ENCODE results near the gene PIH1D2.
A peak's percentile ranks its signal among the peaks of the same experiment; 100 is the strongest.

PIH1D2 gene

GRCh38 chr11:112113539-112114457 lies 40.0 kb upstream of the PIH1D2 start:
- Histone ChIP-seq H3K27ac (ENCODE audit: low read depth, low read length) (no peak overlapping the region), H4K20me1 (ENCODE audit: low read depth, low read length) (no peaks in the 10 kb centered on the region), H3K36me3 (ENCODE audit: low read length) (no peaks in the 10 kb centered on the region), H2AFZ (ENCODE audit: low read depth, low read length, severe bottlenecking) (no peak overlapping the region), H3K9me3 (ENCODE audit: insufficient read depth, low read length) (no peaks in the 10 kb centered on the region), H3F3A (ENCODE audit: insufficient read depth) (no peaks in the 10 kb centered on the region), H3K9ac (ENCODE audit: low read length) (no peak overlapping the region), H3K79me2 (ENCODE audit: insufficient read depth, low read length) (no peaks in the 10 kb centered on the region), H3K27me3 (ENCODE audit: low read length) (no peaks in the 10 kb centered on the region), H3K4me3 (ENCODE audit: insufficient read depth, low read length, poor library complexity, severe bottlenecking) (no peak overlapping the region), H3K9me2 (replicated peaks; ENCODE audit: insufficient read depth, low read length) (no peaks in the 10 kb centered on the region), H3K4me2 (ENCODE audit: low read depth, low read length, poor library complexity, severe bottlenecking) (peak overlapping the region; percentile 10)
- TF ChIP-seq CTCF (IDR thresholded peaks at IDR 0.05; ENCODE audit: insufficient read depth, low read length, poor library complexity, severe bottlenecking) (peak; percentile 51), EZH2phosphoT487 (conservative IDR thresholded peaks at IDR 0.05; ENCODE audit: low read length) (no peak)

GRCh38 chr11:112106070-112106469 lies 32.3 kb upstream of the PIH1D2 start:
- no peak overlapping the region for H3K4me3 ChIP-seq (ENCODE audit: insufficient read depth, low read length, poor library complexity, severe bottlenecking)
- H3K79me2 ChIP-seq (ENCODE audit: insufficient read depth, low read length), result no peaks in the 10 kb centered on the region
- no peak for TF ChIP-seq CTCF (IDR thresholded peaks at IDR 0.05; ENCODE audit: insufficient read depth, low read length, poor library complexity, severe bottlenecking)
- TF ChIP-seq EZH2phosphoT487 (conservative IDR thresholded peaks at IDR 0.05; ENCODE audit: low read length), result no peak
- H4K20me1 ChIP-seq (ENCODE audit: low read depth, low read length), result no peaks in the 10 kb centered on the region
- H3K27me3 ChIP-seq (ENCODE audit: low read length), result no peaks in the 10 kb centered on the region
- no peak overlapping the region for H3K4me2 ChIP-seq (ENCODE audit: low read depth, low read length, poor library complexity, severe bottlenecking)
- H3K9me3 ChIP-seq (ENCODE audit: insufficient read depth, low read length), result no peaks in the 10 kb centered on the region
- H3K9me2 ChIP-seq (replicated peaks; ENCODE audit: insufficient read depth, low read length), result no peaks in the 10 kb centered on the region
- no peaks in the 10 kb centered on the region for H3K36me3 ChIP-seq (ENCODE audit: low read length)
- no peak overlapping the region for H2AFZ ChIP-seq (ENCODE audit: low read depth, low read length, severe bottlenecking)
- no peaks in the 10 kb centered on the region for H3F3A ChIP-seq (ENCODE audit: insufficient read depth)
- no peak overlapping the region for H3K9ac ChIP-seq (ENCODE audit: low read length)
- H3K27ac ChIP-seq (ENCODE audit: low read depth, low read length), result no peak overlapping the region

- H3K9me3 ChIP-seq (ENCODE audit: insufficient read depth, low read length), result no peaks in the 10 kb centered on the region
Measured at GRCh38 chr11:112103446-112103845, 29.6 kb upstream of the PIH1D2 start.

More at GRCh38 chr11:112103446-112103845, 29.6 kb upstream of the PIH1D2 start:
- Histone ChIP-seq H3K27me3 (ENCODE audit: low read length) (no peaks in the 10 kb centered on the region), H3K9me2 (replicated peaks; ENCODE audit: insufficient read depth, low read length) (no peaks in the 10 kb centered on the region), H3K9ac (ENCODE audit: low read length) (no peak overlapping the region), H4K20me1 (ENCODE audit: low read depth, low read length) (no peaks in the 10 kb centered on the region), H3F3A (ENCODE audit: insufficient read depth) (no peaks in the 10 kb centered on the region), H3K36me3 (ENCODE audit: low read length) (no peaks in the 10 kb centered on the region), H3K79me2 (ENCODE audit: insufficient read depth, low read length) (no peaks in the 10 kb centered on the region), H3K4me2 (ENCODE audit: low read depth, low read length, poor library complexity, severe bottlenecking) (no peak overlapping the region), H3K4me3 (ENCODE audit: insufficient read depth, low read length, poor library complexity, severe bottlenecking) (no peak overlapping the region), H3K27ac (ENCODE audit: low read depth, low read length) (no peak overlapping the region), H2AFZ (ENCODE audit: low read depth, low read length, severe bottlenecking) (no peak overlapping the region)
- no peak for TF ChIP-seq CTCF (IDR thresholded peaks at IDR 0.05; ENCODE audit: insufficient read depth, low read length, poor library complexity, severe bottlenecking)
- TF ChIP-seq EZH2phosphoT487 (conservative IDR thresholded peaks at IDR 0.05; ENCODE audit: low read length), result no peak
